Stimulated activated CD8-positive, alpha-beta memory T cell treated with anti-CD3 and anti-CD28 coated beads, Interleukin-2, amount 100 ng/mL, for 48 hours (primary cell): ENCODE results near the gene AHI1.

Experiments used
- DNase-seq, 2 donors: peaks; one replicate each; pipeline ENCODE4 v3.0.0-alpha.2; 2020; ENCODE audit warnings: low read depth in 2 of 2

AHI1 gene

GRCh38 chr6:135299256-135299655, 198.3 kb downstream of the AHI1 start:
- no peak for DNase-seq

DNA sequence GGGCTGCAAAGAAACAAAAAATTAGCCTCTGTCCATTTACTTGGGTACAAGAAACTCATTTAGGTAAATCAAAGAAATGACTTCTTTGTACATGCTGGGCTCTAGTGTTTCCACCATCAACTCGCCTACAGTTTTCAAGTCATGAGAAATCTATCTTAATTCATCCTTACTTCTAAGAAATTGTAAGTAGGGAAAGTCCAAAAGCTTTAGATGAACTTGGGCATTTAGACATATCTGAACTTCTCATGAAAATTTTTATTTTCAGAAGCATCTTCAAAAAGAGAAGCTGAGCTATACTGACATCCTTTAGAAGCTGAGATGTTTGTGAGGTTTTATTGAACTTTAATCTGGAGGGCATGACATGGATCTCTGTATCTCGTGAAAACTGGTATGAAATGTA, 199.1 kb downstream of the AHI1 start:
- no peak for DNase-seq

DNA sequence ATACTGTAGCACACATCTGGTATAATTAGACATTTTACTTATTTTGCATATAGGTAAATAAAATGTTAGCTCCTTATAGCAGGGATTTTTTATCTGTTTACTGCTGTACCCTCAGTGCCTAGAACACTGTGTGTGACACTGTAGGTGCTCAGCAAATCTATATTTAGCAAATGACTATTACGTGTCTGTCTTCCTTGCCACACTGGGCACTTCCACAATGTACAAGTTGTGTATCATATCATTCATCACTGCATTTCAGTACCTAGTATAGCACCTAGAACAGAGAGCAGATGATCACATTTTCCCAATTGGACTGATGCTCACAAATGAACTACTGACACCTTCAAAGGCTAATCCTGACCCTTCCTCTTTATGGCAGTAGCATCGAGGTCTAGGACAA, 200.8 kb downstream of the AHI1 start:
- DNase-seq = no peak

- DNase-seq = no peak
Observed at GRCh38 chr6:135295085-135295484, 202.5 kb downstream of the AHI1 start.

GRCh38 chr6:135291288-135292076, 206.1 kb downstream of the AHI1 start:
- no peak for DNase-seq

- no peak for DNase-seq
Observed at GRCh38 chr6:135289816-135290215, 207.7 kb downstream of the AHI1 start.

DNA sequence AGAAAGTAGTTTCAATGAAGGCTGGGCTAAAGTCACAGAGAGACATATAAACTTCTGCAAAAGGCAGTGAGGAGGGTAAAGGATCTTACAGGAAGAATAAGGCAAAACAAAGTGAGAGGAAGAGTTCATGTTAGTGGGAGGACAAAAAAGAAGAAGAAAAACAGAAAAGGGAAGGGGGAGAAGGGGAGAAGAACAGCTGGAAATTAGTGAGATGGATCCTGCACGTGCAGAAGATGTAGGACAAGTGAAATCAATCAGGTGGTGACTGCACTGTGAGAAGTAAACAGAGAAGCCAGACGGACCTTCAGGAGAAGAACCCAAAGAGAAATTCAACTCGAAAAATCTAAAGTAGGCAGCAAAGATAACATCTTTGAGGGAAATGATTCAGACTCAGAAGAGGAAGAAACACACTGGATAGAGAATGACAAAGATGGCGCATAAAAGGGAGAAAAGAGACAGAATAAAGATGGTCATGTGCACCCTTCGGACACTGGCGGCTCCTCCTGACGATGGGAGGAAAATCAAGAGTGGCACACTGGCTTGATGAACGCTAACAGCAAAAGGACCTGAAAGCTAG, 210.5 kb downstream of the AHI1 start:
- DNase-seq = no peak

- no peak for DNase-seq
Observed at GRCh38 chr6:135285165-135285564, 212.4 kb downstream of the AHI1 start.

- DNase-seq = no peak
Observed at GRCh38 chr6:135283926-135284325, 213.6 kb downstream of the AHI1 start.

DNA sequence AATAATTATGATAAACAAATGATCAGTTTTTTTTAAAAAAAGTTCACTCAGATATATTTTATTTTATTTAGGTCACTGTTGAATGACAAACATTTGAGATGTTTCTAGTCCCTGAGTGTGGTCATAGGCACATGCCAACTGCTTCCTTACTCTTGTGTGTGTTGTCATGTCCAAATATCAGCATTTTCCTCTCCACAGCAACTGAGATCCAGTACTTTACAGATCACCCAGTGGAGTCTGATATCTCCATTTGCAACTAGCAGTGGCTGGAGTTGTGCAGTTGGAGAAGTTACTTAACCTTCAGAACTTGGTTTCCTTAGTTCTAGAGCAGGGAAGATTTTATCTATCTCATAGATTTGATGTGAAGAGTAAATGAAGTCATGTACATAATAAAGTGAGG, 215.1 kb downstream of the AHI1 start:
- no peak for DNase-seq

- no peak for DNase-seq
Observed at GRCh38 chr6:135281964-135282363, 215.6 kb downstream of the AHI1 start.

DNA sequence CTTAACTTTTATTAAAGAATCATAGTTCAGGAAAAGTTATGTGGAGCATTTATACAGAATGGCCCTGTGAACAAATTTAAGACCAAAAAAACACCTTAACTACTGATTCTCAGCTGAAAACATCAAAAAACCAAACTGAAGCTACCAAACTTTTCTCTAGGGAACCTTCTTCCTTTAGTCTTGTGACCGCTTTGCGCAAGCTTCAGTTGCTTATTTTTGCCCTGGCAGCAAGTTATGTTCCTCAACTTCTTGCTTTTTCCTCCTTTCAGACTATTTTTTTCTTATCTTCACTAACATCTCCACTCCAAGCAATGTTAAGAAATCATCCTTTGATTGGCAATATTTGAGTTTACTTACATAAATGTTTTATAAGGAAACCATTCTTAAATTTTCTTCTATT, 216.3 kb downstream of the AHI1 start:
- no peak for DNase-seq

DNA sequence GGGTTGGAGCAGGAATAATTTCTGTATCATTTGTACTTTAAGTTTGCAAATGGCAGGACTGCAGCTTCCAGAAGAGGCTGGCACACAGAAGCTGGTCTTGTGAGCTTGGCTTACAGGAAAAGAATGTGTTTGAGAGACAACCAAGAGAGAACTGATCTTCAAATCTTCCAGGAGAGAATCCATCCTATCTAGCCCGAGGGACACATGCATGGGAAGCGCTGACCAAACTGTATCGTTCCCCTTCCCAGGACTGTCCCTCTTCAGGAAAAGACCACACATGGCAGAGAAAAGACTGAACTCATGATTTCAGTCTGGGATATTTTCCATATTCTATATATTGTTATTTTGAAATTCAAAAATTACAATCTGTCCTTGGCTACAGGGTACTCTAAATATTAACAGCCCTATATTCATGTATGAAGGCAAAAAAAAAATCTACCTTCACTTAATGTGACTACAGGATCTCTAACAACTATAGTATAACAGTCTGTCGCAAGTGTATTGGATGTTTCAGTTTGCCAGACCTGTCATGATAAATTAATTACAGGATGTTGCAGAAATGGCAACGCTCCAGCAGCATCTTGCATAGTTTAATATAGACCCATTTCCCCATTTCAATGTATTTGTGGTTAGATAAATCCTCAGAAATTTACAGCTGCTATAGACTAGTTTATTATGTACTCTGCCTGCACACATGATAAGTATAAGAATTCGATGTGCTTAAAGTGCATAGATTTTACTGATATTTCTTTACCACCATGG, 217.0 kb downstream of the AHI1 start:
- DNase-seq = no peak

DNA sequence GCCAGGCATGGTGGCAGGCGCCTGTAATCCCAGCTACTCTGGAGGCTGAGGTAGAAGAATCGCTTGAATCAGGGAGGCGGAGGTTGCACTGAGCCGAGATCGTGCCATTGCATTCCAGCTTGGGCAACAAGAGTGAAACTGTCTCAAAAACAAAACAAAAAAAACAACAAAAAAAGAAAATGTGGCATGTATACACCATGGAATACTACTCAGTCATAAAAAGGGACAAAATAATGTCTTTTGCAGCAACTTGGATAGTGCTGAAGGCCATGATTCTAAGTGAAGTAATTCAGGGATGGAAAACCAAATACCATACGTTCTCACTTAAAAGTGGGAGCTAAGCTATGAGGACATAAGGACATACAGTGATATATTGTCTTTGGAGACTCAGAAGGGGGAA, 220.1 kb downstream of the AHI1 start:
- no peak for DNase-seq

GRCh38 chr6:135274561-135275293, 222.8 kb downstream of the AHI1 start:
- DNase-seq = no peak

DNA sequence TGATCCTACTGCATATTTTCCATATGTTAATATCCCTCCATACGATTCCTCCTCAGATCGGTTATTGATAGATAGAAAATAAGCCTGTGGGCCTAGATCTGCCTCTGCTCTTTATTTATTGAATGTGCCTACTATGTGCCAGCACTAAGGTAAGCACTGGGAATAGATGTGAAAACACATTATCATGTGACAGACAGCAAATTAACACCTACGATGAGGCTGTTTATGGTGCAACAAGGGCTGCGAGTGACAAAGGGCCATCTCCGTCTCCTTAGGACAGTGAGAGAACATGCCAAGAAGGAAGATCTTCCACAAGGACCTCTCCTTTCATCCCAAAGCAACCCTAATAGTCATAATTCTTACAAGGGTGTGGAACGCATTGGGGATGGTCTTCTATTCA, 225.9 kb downstream of the AHI1 start:
- no peak for DNase-seq

GRCh38 chr6:135270676-135271536, 226.6 kb downstream of the AHI1 start:
- no peak for DNase-seq

DNA sequence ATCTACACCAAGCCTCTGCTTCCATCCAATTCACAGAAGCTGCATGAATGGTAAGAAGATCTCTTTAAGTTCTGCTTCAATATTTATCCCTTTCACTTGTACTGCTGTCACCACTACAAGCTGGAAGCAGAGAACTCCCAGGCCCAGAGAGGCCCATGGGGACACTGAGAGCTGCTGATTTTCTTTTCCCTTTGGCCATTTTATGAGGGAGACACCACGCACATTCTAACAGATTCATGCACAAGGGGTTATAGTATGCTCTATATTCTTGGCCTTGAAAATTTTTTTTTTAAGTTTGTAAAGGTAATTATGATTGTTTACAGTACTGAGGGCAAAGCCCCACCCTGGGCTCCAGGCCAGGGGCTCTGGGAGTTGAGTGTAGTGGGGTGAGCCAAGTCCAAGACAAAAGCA, 228.1 kb downstream of the AHI1 start:
- no peak for DNase-seq

DNA sequence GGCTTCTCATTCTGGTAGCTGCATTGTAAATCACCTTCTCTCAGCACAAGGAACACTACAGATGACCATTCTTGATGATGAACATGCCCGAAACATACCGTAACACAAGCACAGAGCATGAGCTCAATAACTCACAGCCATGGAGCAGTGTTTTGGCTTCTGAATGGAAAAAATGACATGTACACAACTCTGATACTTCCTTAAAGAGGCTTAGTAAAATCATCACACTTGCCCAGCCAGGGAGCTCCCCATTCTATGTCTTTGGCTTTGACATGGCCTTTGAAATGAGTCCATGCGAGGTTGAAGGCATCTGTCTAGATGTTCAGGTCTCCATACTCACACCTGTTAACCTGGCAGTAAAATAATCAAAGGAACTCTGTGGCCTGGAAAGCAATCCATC, 228.8 kb downstream of the AHI1 start:
- no peak for DNase-seq

DNA sequence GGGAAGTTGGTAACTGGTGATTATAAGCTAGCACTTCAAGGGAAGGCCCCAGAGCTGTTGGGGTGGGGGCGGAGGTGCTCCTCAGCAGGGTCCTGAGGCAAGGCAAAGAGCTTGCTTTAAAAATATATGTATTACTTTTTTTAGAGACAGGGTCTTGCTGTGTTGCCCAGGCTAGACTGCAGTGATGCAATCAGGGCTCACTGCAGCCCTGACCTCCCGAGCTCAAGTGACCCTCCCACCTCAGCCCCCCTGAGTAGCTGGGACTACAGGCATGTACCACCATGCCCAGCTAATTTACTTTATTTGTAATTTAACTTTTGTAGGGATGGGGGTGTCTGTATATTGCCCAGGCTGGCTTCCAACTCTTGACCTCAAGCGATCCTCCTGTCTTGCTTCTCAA, 229.3 kb downstream of the AHI1 start:
- DNase-seq = no peak

DNA sequence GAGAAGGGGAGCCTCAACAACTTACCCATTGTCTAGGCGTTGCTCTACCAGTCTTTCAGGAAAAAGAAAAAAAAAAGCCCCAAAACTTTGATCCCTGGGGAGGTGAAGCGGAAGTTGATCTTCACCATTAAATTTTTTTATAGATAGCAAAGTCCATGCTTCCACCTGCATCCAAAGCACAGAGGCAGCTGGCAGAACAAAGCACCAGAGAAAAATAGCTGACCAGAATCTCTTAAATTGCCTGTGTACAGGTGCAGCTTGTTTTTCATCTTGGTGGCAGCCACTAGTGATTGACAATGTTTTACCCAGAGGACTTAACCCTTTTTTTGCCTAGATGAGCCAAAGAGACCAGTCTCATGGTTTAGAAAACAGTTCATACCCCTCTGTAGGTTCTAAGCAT, 230.5 kb downstream of the AHI1 start:
- DNase-seq = no peak
